Measurements from ENCODE around the gene CST1. TPM values are rescaled to one million over a fixed set of nuclear protein-coding genes. Genes with fewer than 3 reads are reported as not detected.
A peak's percentile ranks its signal among the peaks of the same experiment; 100 is the strongest.
"Not testable (repeated sequence)": the region's sequence is repeated elsewhere in the genome, so short reads cannot be mapped to it uniquely, and the experiment has no call there.

Gene CST1
- total RNA-seq (2014; rRNA removed; shearing (Covaris generic)) (not detected in 2 replicates), total RNA-seq (2022) (not detected in 2 replicates), Bru-seq, nascent RNA (not detected), BruChase-seq, experiment 1, labeled RNA remaining after a 6-hour chase (not detected), BruChase-seq, experiment 2, labeled RNA remaining after a 2-hour chase (not detected)
- long read RNA-seq, result 0 reads

GRCh38 chr20:23750786-23751185, at the start of gene CST1:
Gene CST1, minus strand, starts transcription at chr20:23750935. Its CDS starts 69 bp downstream, at chr20:23750866.
- H3K79me2 ChIP-seq (ENCODE audit: insufficient read depth, low read depth, low read length); H3K4me1 ChIP-seq (ENCODE audit: insufficient read depth, low read length, poor library complexity, severe bottlenecking); H3K4me3 ChIP-seq (ENCODE audit: low read depth, low read length, poor library complexity, severe bottlenecking); H3K9me3 ChIP-seq (ENCODE audit: low read length); POLR2A ChIA-PET; intact Hi-C loops (cut with micrococcal nuclease; ENCODE audit: unreplicated experiment); CTCF ChIA-PET (ENCODE audit: unreplicated experiment); H3K36me3 ChIP-seq (ENCODE audit: insufficient read depth, low read length); H2AFZ ChIP-seq (ENCODE audit: low read length); BruUV-seq (replicated peaks); H3K9me2 ChIP-seq (ENCODE audit: insufficient read depth, low read length); DNase-seq (ENCODE audit: low spot score); H4K20me1 ChIP-seq (ENCODE audit: insufficient read depth, low read length); H3K27ac ChIP-seq (ENCODE audit: low read depth, low read length, poor library complexity, severe bottlenecking); H3K4me2 ChIP-seq (ENCODE audit: low read length): not testable (repeated sequence)

- H3K27ac ChIP-seq (ENCODE audit: low read depth, low read length, poor library complexity, severe bottlenecking); H3K9me3 ChIP-seq (ENCODE audit: low read length); H3K79me2 ChIP-seq (ENCODE audit: insufficient read depth, low read depth, low read length); H2AFZ ChIP-seq (ENCODE audit: low read length); H3K9me2 ChIP-seq (ENCODE audit: insufficient read depth, low read length); H3K4me3 ChIP-seq (ENCODE audit: low read depth, low read length, poor library complexity, severe bottlenecking); H3K4me2 ChIP-seq (ENCODE audit: low read length); CTCF ChIA-PET (ENCODE audit: unreplicated experiment); H4K20me1 ChIP-seq (ENCODE audit: insufficient read depth, low read length); BruUV-seq (replicated peaks); H3K4me1 ChIP-seq (ENCODE audit: insufficient read depth, low read length, poor library complexity, severe bottlenecking); H3K36me3 ChIP-seq (ENCODE audit: insufficient read depth, low read length); POLR2A ChIA-PET: not testable (repeated sequence)
- DNase-seq (ENCODE audit: low spot score), result peak; percentile 10
- TF ChIP-seq CTCF (conservative IDR thresholded peaks at IDR 0.05; ENCODE audit: low read length), result peak; percentile 70
- intact Hi-C loops (cut with micrococcal nuclease; ENCODE audit: unreplicated experiment), result loop anchor here (5.0 kb wide), 1 partner anchor 198 kb away; no protein-coding TSS in a partner anchor
Measured at GRCh38 chr20:23799216-23799847, 48.6 kb upstream of the CST1 start.

GRCh38 chr20:23795526-23795925, 44.8 kb upstream of the CST1 start:
- H3K4me3 ChIP-seq (ENCODE audit: low read depth, low read length, poor library complexity, severe bottlenecking), result no peak overlapping the region
- no peaks in the 10 kb centered on the region for H3K79me2 ChIP-seq (ENCODE audit: insufficient read depth, low read depth, low read length)
- ChIA-PET POLR2A (no interaction called here), CTCF (ENCODE audit: unreplicated experiment) (no interaction called here)
- DNase-seq (ENCODE audit: low spot score), result no peak
- H3K4me1 ChIP-seq (ENCODE audit: insufficient read depth, low read length, poor library complexity, severe bottlenecking), result no peaks in the 10 kb centered on the region
- H3K4me2 ChIP-seq (ENCODE audit: low read length), result no peak overlapping the region
- no peaks in the 10 kb centered on the region for H4K20me1 ChIP-seq (ENCODE audit: insufficient read depth, low read length)
- no peak for TF ChIP-seq EZH2phosphoT487 (IDR thresholded peaks at IDR 0.05; ENCODE audit: borderline replicate concordance, low read depth, low read length)
- no peak for TF ChIP-seq CTCF (conservative IDR thresholded peaks at IDR 0.05; ENCODE audit: low read length)
- intact Hi-C loops (cut with micrococcal nuclease; ENCODE audit: unreplicated experiment), result loop anchor here (5.0 kb wide), 1 partner anchor 202 kb away; no protein-coding TSS in a partner anchor
- no peak overlapping the region for H2AFZ ChIP-seq (ENCODE audit: low read length)
- H3K36me3 ChIP-seq (ENCODE audit: insufficient read depth, low read length), result no peaks in the 10 kb centered on the region
- H3K9me3 ChIP-seq (ENCODE audit: low read length), result no peaks in the 10 kb centered on the region
- BruUV-seq (replicated peaks), result no TSS peak
- H3K27ac ChIP-seq (ENCODE audit: low read depth, low read length, poor library complexity, severe bottlenecking), result no peak overlapping the region
- no peaks in the 10 kb centered on the region for H3K9me2 ChIP-seq (ENCODE audit: insufficient read depth, low read length)
